NB4 (cell line): ENCODE measurements around the gene PRR33.

Experiments
- DNase-seq: peaks from one replicate; pipeline ENCODE4 v3.0.0; 2010; ENCODE audit warnings: low read depth
- H3K4me3 ChIP-seq: one replicate; pipeline ENCODE4 v1.5.1; 2011; ENCODE audit warnings: mild to moderate bottlenecking, low read depth, low read length, moderate library complexity
- CTCF ChIP-seq: IDR thresholded peaks from one replicate; pipeline ENCODE4 v1.5.1; 2012; ENCODE audit warnings: low read depth, low read length
- MAX ChIP-seq: IDR thresholded peaks from 2 replicates; pipeline ENCODE4 v1.6.1; 2011; ENCODE audit warnings: low read depth, low read length
- MYC ChIP-seq: IDR thresholded peaks from 2 replicates; pipeline ENCODE4 v1.6.1; 2011; ENCODE audit warnings: low read depth, low read length
- POLR2A ChIP-seq: IDR thresholded peaks from 2 replicates; pipeline ENCODE4 v1.6.1; 2011; ENCODE audit warnings: mild to moderate bottlenecking; ENCODE audit not compliant: insufficient read length; ENCODE audit errors: extremely low read depth

PRR33 gene

GRCh38 chr11:1908618-1909017 is 16.9 kb upstream of the PRR33 start:
- DNase-seq: no peak
- no peak for TF ChIP-seq POLR2A
- TF ChIP-seq CTCF: no peak
- no peak for TF ChIP-seq MYC
- no peak for TF ChIP-seq MAX
- no peak overlapping the region for H3K4me3 ChIP-seq

- no peak overlapping the region for H3K4me3 ChIP-seq
- no peak for DNase-seq
- TF ChIP-seq POLR2A (no peak), CTCF (no peak), MYC (no peak), MAX (no peak)
Observed at GRCh38 chr11:1906611-1907423, 15.1 kb upstream of the PRR33 start.

GRCh38 chr11:1906181-1906580 is 14.5 kb upstream of the PRR33 start:
- no peak overlapping the region for H3K4me3 ChIP-seq
- TF ChIP-seq MAX (no peak), MYC (no peak), CTCF (no peak), POLR2A (no peak)
- DNase-seq: no peak

- TF ChIP-seq POLR2A (no peak), CTCF (no peak), MYC (no peak), MAX (no peak)
- no peak overlapping the region for H3K4me3 ChIP-seq
- no peak for DNase-seq
Observed at GRCh38 chr11:1899686-1900085, 8.0 kb upstream of the PRR33 start.

- no peak for DNase-seq
- TF ChIP-seq MYC (no peak), CTCF (no peak), MAX (no peak), POLR2A (no peak)
- no peak overlapping the region for H3K4me3 ChIP-seq
Observed at GRCh38 chr11:1899090-1899489, 7.4 kb upstream of the PRR33 start.
